GM19324 (cell line): Measurements from ENCODE around the gene SULT4A1.

Experiments used
- ATAC-seq: cut with Tn5 transposase; IDR thresholded peaks from one replicate; pipeline ENCODE4 v1.9.1; 2021; ENCODE audit warnings: mild to moderate bottlenecking, moderate library complexity; ENCODE audit not compliant: unreplicated experiment, low FRiP score

SULT4A1 gene

GRCh38 chr22:43831561-43832392 is 30.5 kb downstream of the SULT4A1 start:
- ATAC-seq, result no peak

- ATAC-seq, result no peak
Measured at GRCh38 chr22:43830931-43831560, 31.3 kb downstream of the SULT4A1 start.

GRCh38 chr22:43829904-43830851 is 32.1 kb downstream of the SULT4A1 start:
- no peak for ATAC-seq

- ATAC-seq, result no peak
Measured at GRCh38 chr22:43828998-43829782, 33.1 kb downstream of the SULT4A1 start.

- no peak for ATAC-seq
Measured at GRCh38 chr22:43828725-43828997, 33.7 kb downstream of the SULT4A1 start.

GRCh38 chr22:43827926-43828724 is 34.2 kb downstream of the SULT4A1 start:
- no peak for ATAC-seq

- no peak for ATAC-seq
Measured at GRCh38 chr22:43827003-43827735, 35.1 kb downstream of the SULT4A1 start.

GRCh38 chr22:43826142-43827002 is 35.9 kb downstream of the SULT4A1 start:
- no peak for ATAC-seq

GRCh38 chr22:43825651-43826050 is 36.7 kb downstream of the SULT4A1 start:
- ATAC-seq, result no peak

- ATAC-seq, result no peak
Measured at GRCh38 chr22:43824724-43825420, 37.4 kb downstream of the SULT4A1 start.

GRCh38 chr22:43823911-43824665 is 38.2 kb downstream of the SULT4A1 start:
- ATAC-seq, result no peak

- ATAC-seq, result no peak
Measured at GRCh38 chr22:43823353-43823908, 38.9 kb downstream of the SULT4A1 start.

GRCh38 chr22:43821606-43822425 is 40.5 kb downstream of the SULT4A1 start:
- ATAC-seq, result no peak

GRCh38 chr22:43820651-43821305 is 41.5 kb downstream of the SULT4A1 start:
- ATAC-seq, result no peak
